Calu3 (cell line): ENCODE results near the gene LAMTOR4. TPM values are rescaled to one million over a fixed set of nuclear protein-coding genes. Genes with fewer than 3 reads are reported as not detected.

Experiments used
- BruUV-seq: library from RNA; stranded (reverse); fragments of 400-500 nt; replicated peaks from 2 replicates; lab custom pipeline; 2021; lab: Mats Ljungman, UMichigan
- CTCF ChIA-PET: fragments of 300-600 bp; sonication (Branson Sonifier 250); formaldehyde crosslinking; loops from one replicate; lab custom pipeline; 2022; ENCODE audit warnings: antibody characterized with exemption; lab: Charles Lee
- DNase-seq: peaks from one replicate; pipeline ENCODE4 v3.0.0; 2022
- H3K27ac Mint-ChIP-seq: one replicate; pipeline ENCODE4 v1.8.0; 2022; ENCODE audit warnings: mixed read lengths; ENCODE audit not compliant: unreplicated experiment
- H3K27me3 Mint-ChIP-seq: one replicate; pipeline ENCODE4 v1.8.0; 2022; ENCODE audit warnings: mixed read lengths; ENCODE audit not compliant: unreplicated experiment
- H3K36me3 Mint-ChIP-seq: one replicate; pipeline ENCODE4 v1.8.0; 2022; ENCODE audit warnings: mild to moderate bottlenecking, moderate library complexity, mixed read lengths; ENCODE audit not compliant: insufficient read depth, unreplicated experiment
- H3K4me1 Mint-ChIP-seq: one replicate; pipeline ENCODE4 v1.8.0; 2022; ENCODE audit warnings: mild to moderate bottlenecking, low read depth, mixed read lengths; ENCODE audit not compliant: unreplicated experiment
- H3K4me3 Mint-ChIP-seq: one replicate; pipeline ENCODE4 v1.8.0; 2022; ENCODE audit warnings: mild to moderate bottlenecking, low read depth, moderate library complexity, mixed read lengths; ENCODE audit not compliant: unreplicated experiment
- H3K9me3 Mint-ChIP-seq: one replicate; pipeline ENCODE4 v1.8.0; 2022; ENCODE audit warnings: low read depth, mixed read lengths; ENCODE audit not compliant: unreplicated experiment
- CTCF ChIP-seq: fragments of 200-600 bp; IDR thresholded peaks from one replicate; pipeline ENCODE4 v1.8.0; 2022; ENCODE audit warnings: antibody characterized with exemption; ENCODE audit not compliant: unreplicated experiment
- intact Hi-C: fragments of 100-400 bp; cut with micrococcal nuclease; formaldehyde crosslinking; loops from one replicate; pipeline ENCODE4 v1.10.0; 2022; ENCODE audit not compliant: unreplicated experiment
- total RNA-seq: library from RNA; stranded (reverse); gene quantifications from 2 replicates; pipeline ENCODE4 v1.2.3, GENCODE V29; 2022

The LAMTOR4 gene
- total RNA-seq, 1 experiment from 2014 or later: 43.6 TPM

GRCh38 chr7:100119970-100120732 is 28.6 kb upstream of the LAMTOR4 start:
- peak; percentile 37 for DNase-seq
- Mint-ChIP-seq H3K4me3 (peak overlapping the region; percentile 96), H3K27me3 (no peaks in the 10 kb centered on the region), H3K27ac (no peak overlapping the region), H3K4me1 (peaks cover 8% of the 10 kb centered on the region), H3K36me3 (peaks cover 20% of the 10 kb centered on the region), H3K9me3 (no peaks in the 10 kb centered on the region)
- intact Hi-C loops: no loop called here
- CTCF ChIA-PET: interaction anchor here (0.6 kb wide), 1 partner anchor 38 kb away, joined by 3 read pairs; no protein-coding TSS in a partner anchor
- TF ChIP-seq CTCF: no peak
- BruUV-seq: no TSS peak

GRCh38 chr7:100120733-100121036 is 28.0 kb upstream of the LAMTOR4 start:
- intact Hi-C loops: no loop called here
- Mint-ChIP-seq H3K27me3 (no peaks in the 10 kb centered on the region), H3K4me3 (peak overlapping the region; percentile 96), H3K4me1 (peaks cover 8% of the 10 kb centered on the region), H3K9me3 (no peaks in the 10 kb centered on the region), H3K36me3 (peaks cover 24% of the 10 kb centered on the region), H3K27ac (no peak overlapping the region)
- BruUV-seq: no TSS peak
- DNase-seq: no peak
- TF ChIP-seq CTCF: no peak
- CTCF ChIA-PET: no interaction called here

GRCh38 chr7:100122067-100122466 is 26.7 kb upstream of the LAMTOR4 start:
- TF ChIP-seq CTCF: no peak
- CTCF ChIA-PET: no interaction called here
- BruUV-seq: no TSS peak
- H3K36me3 Mint-ChIP-seq: peaks cover 38% of the 10 kb centered on the region
- H3K27ac Mint-ChIP-seq: no peak overlapping the region
- H3K4me1 Mint-ChIP-seq: peaks cover 8% of the 10 kb centered on the region
- H3K9me3 Mint-ChIP-seq: no peaks in the 10 kb centered on the region
- intact Hi-C loops: no loop called here
- H3K27me3 Mint-ChIP-seq: no peaks in the 10 kb centered on the region
- no peak for DNase-seq
- no peak overlapping the region for H3K4me3 Mint-ChIP-seq

- no peak overlapping the region for H3K4me3 Mint-ChIP-seq
- no peaks in the 10 kb centered on the region for H3K9me3 Mint-ChIP-seq
- BruUV-seq: no TSS peak
- H3K36me3 Mint-ChIP-seq: peaks cover 43% of the 10 kb centered on the region
- CTCF ChIA-PET: no interaction called here
- H3K27ac Mint-ChIP-seq: no peak overlapping the region
- DNase-seq: no peak
- intact Hi-C loops: no loop called here
- H3K4me1 Mint-ChIP-seq: peaks cover 8% of the 10 kb centered on the region
- no peak for TF ChIP-seq CTCF
- no peaks in the 10 kb centered on the region for H3K27me3 Mint-ChIP-seq
Measured at GRCh38 chr7:100122568-100122967, 26.1 kb upstream of the LAMTOR4 start.
